ENCODE measurements around the gene ERI2. TPM values are rescaled to one million over a fixed set of nuclear protein-coding genes. Genes with fewer than 3 reads are reported as not detected.

The ERI2 gene
- total and polyA plus RNA-seq, 12 donors, result 3.2 to 13.6 (median 11.6) TPM

GRCh38 chr16:20803192-20803560 lies 3.1 kb downstream of the ERI2 start:
- no peak for TF ChIP-seq CTCF (IDR thresholded peaks at IDR 0.05)
- Histone ChIP-seq H3K27ac (no peak overlapping the region), H3K4me3 (no peak overlapping the region), H3K9me3 (no peaks in the 10 kb centered on the region), H3K27me3 (no peaks in the 10 kb centered on the region), H3K36me3 (peaks cover 0 to 52% (median 9%) of the 10 kb centered on the region in 9 donors), H3K4me1 (peaks cover 0 to 32% (median 17%) of the 10 kb centered on the region in 9 donors)
- 91 to 95% methylated on average over 2 of the region's 2 CpGs for WGBS, 2 donors
- ATAC-seq, result no peak
- DNase-seq, result no peak
- intact Hi-C loops (cut with DNase I), result loop anchor here in 3 of 10 donors (5.0 kb wide), 2 partner anchors 44 to 284 kb away; no protein-coding TSS in a partner anchor

GRCh38 chr16:20801278-20801677 lies 5.0 kb downstream of the ERI2 start:
- Histone ChIP-seq H3K4me3 (no peak overlapping the region), H3K27ac (no peak overlapping the region), H3K36me3 (peaks cover 0 to 71% (median 21%) of the 10 kb centered on the region in 9 donors), H3K4me1 (peaks cover 0 to 21% (median 10%) of the 10 kb centered on the region in 9 donors), H3K9me3 (no peaks in the 10 kb centered on the region), H3K27me3 (no peaks in the 10 kb centered on the region)
- DNase-seq (no peak), ATAC-seq (no peak)
- intact Hi-C loops (cut with DNase I), result loop anchor here in 3 of 10 donors (5.0 kb wide), 2 partner anchors 46 to 286 kb away; no protein-coding TSS in a partner anchor
- TF ChIP-seq CTCF (IDR thresholded peaks at IDR 0.05), result no peak
- 67 to 85% methylated on average over 1 of the region's 1 CpG for WGBS, 2 donors

DNA sequence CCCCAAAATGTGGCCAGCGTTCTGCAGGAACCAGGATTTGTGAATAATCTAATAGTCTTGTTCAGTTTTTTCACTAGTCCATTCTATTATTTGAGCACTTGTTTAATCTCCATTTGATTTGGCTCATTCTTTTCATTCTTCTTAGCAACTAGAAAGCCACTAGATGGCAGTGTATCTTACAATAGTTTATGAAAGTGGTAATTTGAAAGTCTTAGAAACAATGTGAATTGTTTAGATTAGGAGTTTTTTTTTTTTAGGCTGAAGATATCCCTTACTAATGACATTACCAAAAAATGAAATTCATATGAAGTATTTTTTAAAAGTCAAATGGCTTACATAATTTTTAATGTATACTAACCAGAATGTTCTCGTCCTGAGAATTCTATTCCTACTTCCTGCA lies 6.7 kb downstream of the ERI2 start:
- TF ChIP-seq CTCF (IDR thresholded peaks at IDR 0.05), result peak in 8 of 9 donors; percentile 35 to 73 (median 54)
- WGBS, 2 donors, result 57 to 72% methylated on average over 2 of the region's 2 CpGs
- intact Hi-C loops (cut with DNase I), result loop anchor here in 2 of 10 donors (5.0 to 10.0 kb wide), 2 partner anchors 285 to 288 kb away; no protein-coding TSS in a partner anchor
- peak in 1 of 8 donors; percentile 53 for ATAC-seq
- Histone ChIP-seq H3K4me1 (peaks cover 0 to 10% (median 0%) of the 10 kb centered on the region in 9 donors), H3K27me3 (no peaks in the 10 kb centered on the region), H3K27ac (no peak overlapping the region), H3K36me3 (peaks cover 0 to 88% (median 21%) of the 10 kb centered on the region in 9 donors), H3K4me3 (no peak overlapping the region), H3K9me3 (no peaks in the 10 kb centered on the region)
- DNase-seq, result no peak

DNA sequence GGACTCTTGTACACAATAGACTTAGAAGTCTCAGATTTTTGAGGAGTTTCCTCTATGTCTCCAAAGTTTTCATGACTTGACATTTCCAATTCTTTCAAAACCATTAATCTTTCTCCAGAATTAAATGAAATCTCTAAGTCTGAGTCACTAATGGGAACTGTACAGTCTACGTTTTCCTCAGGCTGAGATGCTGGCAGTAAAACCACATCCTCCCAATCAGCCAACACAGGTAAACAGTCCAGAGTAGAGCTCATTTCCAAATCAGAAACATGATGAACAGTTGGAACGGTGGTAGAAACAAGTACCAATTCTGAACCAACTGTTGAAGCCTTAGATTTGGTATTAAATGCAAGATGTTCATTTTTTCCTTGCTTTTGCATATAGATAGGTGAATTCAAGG lies 7.9 kb downstream of the ERI2 start:
- WGBS, 2 donors, result 80 to 88% methylated on average over 2 of the region's 2 CpGs
- no peak for DNase-seq
- no peak for TF ChIP-seq CTCF (IDR thresholded peaks at IDR 0.05)

More for the DNA sequence above, 7.9 kb downstream of the ERI2 start:
- Histone ChIP-seq H3K4me1 (peaks cover 0 to 8% (median 0%) of the 10 kb centered on the region in 9 donors), H3K36me3 (peaks cover 0 to 93% (median 21%) of the 10 kb centered on the region in 9 donors), H3K4me3 (no peak overlapping the region), H3K9me3 (no peaks in the 10 kb centered on the region), H3K27ac (no peak overlapping the region), H3K27me3 (no peaks in the 10 kb centered on the region)
- intact Hi-C loops (cut with DNase I), result loop anchor here in 2 of 10 donors (5.0 to 10.0 kb wide), 2 partner anchors 286 to 289 kb away; no protein-coding TSS in a partner anchor
- no peak for ATAC-seq
